Stimulated activated CD8-positive, alpha-beta memory T cell treated with anti-CD3 and anti-CD28 coated beads, Interleukin-12 subunit alpha, Interleukin-12 subunit beta, amount 100 ng/mL, for 1 hour (primary cell): ENCODE data around the gene ERFL.
"Not testable (repeated sequence)": the region's sequence is repeated elsewhere in the genome, so short reads cannot be mapped to it uniquely, and the experiment has no call there.

Experiments used
- DNase-seq: peaks from one replicate; pipeline ENCODE4 v3.0.0-alpha.2; 2020; ENCODE audit warnings: low read depth

Gene ERFL

DNA sequence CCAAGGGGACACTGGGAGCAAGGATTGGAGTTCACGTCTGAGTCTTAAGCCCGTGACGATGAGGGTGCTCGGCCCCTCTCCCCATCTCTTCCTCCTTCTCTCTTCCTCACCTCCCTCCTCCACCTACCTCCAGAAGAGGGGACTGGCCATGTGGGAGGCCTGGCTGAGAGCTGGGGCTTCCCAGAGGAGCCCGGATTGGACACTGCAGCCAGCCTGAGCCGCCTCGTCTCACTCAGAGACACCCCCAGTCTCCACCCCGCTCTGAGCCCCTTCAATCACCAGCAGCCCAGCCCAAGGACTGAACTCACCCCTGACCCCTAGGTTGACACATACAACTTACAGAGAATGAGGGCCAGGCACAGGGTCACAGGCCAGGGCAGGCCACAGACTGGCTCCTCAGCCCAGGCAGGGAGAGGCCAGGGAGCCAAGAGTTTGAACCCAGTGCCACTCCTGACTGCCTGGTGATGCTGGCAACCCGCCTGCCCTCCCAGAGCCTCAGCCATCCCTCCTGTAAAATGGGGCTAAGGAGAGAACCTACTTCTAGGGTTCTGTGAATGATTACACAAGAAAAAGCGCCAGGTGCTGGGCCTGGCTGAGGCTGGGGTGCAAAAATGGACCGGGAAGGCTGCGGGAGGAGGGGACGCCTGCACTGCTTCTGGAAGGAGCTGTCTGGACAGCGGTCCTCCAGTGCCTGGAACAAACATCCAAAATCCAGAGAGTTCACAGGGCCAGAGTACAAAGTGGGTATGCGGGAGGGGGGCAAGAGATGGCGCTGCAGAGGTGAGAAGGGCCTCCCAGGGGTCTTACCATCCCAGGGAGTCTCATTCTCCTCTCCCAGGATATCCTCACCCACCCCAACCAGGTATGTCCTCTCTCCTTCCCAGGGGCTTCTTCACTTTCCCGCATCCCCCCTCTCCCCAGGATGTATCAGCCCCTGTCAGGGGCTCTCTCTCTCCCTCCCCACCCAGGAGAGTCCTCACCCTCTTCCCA, 50.0 kb downstream of the ERFL start:
- no peak for DNase-seq

DNA sequence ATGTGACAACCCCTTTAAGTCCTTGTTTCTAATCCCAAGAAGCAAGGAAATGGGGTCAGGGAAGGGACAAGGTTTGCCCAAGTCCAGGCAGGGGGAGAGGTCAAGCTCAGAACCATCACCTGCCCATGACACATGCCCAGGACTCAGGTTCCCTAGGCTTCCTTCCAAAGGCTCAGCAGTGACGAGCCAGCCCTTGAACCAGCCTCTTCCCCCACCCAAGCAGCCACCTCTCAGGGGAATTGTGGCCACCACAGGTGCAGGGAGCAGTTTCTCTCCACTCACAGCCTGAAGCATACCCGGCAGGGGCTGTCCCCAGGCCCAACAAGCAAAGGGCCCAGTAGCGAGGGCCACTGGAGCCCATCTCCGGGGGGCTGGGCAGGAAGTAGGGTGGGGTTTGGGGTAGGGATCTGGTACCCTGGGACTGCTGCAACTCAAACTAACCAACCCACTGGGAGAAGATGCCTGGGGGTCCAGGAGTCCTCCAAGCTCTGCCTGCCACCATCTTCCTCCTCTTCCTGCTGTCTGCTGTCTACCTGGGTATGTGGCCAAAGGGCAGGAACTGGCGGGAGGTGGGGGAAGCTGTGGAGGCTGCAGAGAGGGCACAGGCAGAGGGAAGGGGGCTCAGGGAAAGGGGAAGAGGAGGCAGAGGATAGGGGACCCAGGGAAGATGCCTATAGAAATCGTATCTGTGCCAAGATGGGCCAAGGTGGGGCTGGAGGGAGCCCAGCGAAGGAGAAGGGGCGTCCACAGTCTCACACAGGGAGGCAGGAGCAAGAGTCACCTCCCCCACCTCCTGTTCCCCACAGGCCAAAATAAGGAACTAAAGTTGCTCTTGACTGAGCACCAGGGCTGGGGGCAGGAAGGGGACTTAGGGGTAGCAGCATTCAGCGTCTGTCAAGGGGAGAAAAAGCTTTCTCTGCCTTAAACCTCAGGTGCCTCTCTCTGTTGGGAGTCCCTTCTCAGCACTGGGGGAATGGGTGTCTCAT, 51.1 kb downstream of the ERFL start, which contains the start of gene CD79A:
Gene CD79A, plus strand, starts transcription at position 433 of the 986 bp plus-strand sequence. Its CDS starts 26 bp downstream, at position 459.
- no peak for DNase-seq

GRCh38 chr19:41875973-41876372, 52.3 kb downstream of the ERFL start:
- not testable (repeated sequence) for DNase-seq

DNA sequence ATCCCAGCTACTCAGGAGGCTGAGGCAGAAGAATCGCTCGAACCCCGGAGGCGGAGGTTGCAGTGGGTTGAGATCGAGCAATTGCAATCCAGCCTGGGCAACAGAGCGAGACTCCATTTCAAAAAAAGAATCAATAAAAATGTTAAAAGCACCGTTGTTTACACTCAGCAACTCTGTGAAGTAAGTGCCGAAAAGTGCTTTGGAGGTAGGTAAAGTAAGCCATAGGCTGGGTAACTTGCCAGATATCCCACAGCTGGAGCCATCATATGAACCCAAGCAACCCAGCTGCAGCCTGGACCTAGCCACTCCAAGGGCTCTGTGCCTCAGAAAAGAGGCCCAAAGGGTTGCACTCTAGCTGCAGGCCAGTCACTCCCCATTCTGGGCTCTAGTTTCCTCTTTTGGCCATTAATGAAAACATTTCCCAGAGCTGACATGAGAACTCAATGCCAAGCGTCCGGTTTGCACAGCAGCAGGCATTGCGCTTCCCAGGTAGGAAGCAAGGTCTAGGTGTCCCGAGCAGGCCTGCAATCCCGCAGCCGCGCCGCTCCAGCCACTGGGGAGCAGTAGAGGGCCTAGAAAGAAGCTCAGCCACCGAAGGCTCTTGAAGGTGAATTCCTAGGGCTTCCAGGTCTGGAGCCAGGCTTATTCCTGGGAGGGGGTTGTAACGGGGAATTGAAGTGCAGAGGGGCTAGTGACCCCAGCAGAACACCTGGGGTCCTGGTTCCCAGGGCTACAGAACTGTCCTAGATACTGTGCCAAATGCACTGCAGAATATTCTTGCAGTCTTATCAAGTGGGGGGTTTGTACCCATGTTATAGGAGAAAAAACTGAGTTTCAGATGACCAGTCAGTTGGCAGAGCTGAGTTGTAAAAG, 55.2 kb downstream of the ERFL start:
- peak; percentile 52 for DNase-seq

GRCh38 chr19:41872384-41872774, 55.9 kb downstream of the ERFL start:
- no peak for DNase-seq

DNA sequence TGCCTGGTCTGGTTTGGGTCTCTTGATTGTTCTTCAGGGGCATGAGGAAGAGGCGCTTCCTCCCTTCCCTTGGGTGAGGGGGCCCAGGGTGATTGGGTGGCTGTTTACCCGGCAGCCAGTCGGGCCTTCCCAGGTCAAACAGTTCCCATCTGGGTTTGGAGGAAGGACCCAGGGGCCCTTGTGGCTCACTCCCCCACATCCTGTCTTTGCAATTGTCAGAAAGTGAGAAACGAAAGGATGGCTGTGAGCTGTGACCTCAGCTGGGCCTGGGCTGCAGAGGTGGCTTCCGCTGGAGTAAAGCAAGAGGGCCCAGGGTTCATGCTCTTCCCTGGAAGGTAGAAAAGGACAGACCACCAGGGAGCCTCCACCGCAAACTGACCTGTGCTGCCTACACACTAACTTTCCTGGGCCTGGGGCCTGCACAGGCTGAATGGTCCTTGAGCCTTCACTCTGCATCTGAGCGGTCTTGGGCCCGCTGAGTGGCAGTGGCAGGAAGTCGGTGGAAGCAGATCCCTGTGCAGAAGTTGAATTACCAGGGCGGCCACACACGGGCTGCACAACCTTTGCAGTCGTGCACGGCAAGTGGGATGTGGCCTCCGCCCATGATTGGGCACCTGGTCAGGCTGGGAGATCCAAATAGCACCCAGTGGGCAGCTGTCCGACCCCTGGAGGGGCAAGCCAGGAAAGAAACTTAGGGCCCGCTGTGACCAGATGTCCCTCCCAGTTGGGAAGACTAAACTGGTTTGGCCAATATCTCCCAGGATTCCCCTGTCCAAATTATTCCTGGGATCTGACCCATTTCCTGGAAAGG, 56.5 kb downstream of the ERFL start:
- DNase-seq = peak; percentile 32

GRCh38 chr19:41870401-41870873, 57.8 kb downstream of the ERFL start:
- DNase-seq = no peak

DNA sequence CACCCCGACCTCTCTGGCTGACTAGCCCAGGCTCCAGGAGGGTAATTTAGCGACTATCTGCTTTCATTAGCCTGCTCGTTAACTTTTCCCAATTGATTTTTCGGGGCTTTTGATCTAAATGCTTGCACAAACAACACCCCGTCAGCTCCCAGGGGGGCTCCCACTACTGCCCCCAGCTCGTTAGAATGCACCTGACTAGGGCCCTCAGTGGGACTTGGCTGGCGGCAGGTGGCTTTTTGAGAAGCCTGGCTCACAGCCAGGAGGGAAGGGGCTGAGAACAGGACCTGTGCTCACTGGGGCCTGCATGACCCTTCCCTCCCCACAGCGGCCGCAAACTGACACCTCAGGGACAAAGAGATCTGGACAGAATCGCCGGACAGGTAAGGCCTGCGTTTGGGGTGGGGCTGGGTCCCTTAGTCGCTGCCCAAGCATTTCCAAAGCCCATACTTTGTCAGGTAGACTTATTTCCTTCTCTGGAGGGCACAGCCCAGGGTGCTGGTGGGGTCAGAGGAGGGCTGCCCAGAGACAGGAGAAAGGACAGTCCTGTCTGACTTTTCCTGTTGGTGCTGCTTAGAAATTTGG, 58.8 kb downstream of the ERFL start:
- DNase-seq = no peak

GRCh38 chr19:41868989-41869300, 59.3 kb downstream of the ERFL start:
- no peak for DNase-seq

GRCh38 chr19:41868120-41868988, 59.9 kb downstream of the ERFL start:
- no peak for DNase-seq

DNA sequence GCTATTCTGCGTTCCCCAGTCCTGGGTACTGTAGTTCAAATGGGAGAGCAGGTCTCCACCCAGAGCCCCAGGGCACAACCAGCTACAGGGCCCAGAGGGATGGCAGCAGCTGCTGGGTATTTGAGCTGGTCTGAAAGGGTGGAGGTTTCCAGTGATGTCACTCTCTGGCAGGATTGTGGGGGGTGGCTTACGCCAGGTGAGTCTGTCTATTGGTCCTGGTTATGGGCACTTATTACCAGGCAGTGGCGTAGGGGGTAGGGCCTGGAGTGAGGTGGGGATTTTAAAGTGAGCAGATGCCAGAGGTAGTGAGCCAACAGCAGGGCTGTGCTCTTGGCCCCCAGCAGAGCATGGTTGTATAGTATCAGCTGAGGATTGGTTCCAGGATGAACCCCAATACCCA, 62.0 kb downstream of the ERFL start:
- no peak for DNase-seq

DNA sequence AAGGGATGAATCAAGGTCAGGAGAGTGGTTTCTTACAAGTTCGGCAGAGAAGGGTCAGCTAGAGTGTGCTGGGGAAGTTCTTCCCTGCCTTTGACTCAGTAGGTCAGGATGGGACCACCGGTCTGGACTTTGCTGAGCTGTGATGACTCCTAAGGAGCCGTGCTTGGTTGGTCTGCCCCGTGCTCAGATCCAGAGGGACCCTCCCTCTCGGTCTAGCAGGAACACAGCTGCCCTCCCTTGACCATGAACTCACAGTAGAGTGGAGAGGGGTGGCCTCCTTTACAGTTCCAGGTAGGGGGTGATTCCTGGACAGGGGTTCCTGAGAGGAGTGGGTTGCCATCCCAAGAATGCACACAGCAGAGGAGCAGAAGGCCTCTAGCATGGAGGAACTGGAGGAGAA, 63.9 kb downstream of the ERFL start:
- DNase-seq = no peak

- no peak for DNase-seq
Measured at GRCh38 chr19:41863209-41863931, 64.9 kb downstream of the ERFL start.

- no peak for DNase-seq
Measured at GRCh38 chr19:41862445-41862986, 65.7 kb downstream of the ERFL start.

- DNase-seq = no peak
Measured at GRCh38 chr19:41861846-41862245, 66.4 kb downstream of the ERFL start.

GRCh38 chr19:41861116-41861768, 67.0 kb downstream of the ERFL start:
- DNase-seq = no peak

GRCh38 chr19:41860419-41861115, 67.7 kb downstream of the ERFL start:
- DNase-seq = no peak
